Jurkat, Clone E6-1 (cell line): ENCODE results near the gene CLDN18.

Experiments
- DNase-seq: peaks from one replicate; pipeline ENCODE4 v3.0.0-alpha.2; 2011; ENCODE audit warnings: low read depth, low spot score
- H3K4me3 ChIP-seq: 2 replicates; pipeline ENCODE4 v1.5.1; 2011; ENCODE audit warnings: mild to moderate bottlenecking, low read length, control low read depth, moderate library complexity

The CLDN18 gene

DNA sequence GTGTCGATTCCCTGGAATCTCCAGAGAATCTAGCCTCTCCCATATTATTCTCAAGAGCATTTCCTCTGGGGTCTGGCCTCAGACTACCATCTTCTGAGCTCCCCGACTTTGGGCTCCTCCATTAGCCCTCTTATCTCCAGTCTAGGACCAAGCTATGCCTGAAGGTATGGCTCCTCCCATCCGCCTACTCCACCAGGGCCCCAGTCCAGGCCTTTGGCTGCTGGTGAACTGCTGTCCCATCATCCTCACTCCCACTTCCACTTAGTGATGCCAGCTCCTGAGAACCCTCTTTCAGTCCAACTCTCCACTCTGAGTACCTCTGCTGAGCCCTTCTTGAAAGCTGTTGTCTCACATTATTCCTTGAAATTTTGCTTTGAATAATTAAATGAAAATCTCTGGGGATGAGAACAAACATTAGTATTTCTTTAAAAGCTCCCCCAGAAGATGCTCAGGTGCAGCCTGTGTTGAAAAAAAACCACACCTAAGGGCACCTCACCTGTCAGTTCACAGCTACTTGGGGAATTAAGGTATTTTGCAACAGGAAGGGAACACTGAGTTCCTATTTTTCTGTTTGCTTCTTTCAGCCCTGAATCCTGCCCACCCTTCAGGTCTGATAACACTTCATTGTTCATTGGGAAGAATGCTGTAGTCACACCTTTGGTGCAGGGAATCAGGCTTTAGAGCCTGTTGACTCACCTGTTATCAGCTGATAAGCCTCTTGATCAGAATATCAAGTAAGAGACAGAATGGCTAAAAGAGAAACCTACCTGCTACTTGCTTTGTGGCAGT is 9.5 kb downstream of the CLDN18 start:
- H3K4me3 ChIP-seq, result no peak overlapping the region
- no peak for DNase-seq

DNA sequence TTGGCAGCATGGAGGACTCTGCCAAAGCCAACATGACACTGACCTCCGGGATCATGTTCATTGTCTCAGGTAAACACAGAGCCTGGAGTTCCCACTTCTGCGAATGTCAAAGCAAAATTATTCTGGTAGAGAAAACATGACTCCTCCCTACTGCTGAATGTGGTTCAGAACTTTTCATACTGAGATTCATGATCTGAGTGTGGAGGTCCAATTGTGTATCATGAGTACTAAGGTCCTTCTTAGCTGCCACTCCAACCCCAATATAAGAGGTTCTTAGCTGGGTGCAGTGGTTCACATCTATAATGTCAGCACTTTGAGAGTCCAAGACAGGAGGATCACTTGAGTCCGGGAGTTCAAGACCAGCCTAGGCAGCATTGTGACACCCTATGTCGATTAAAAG is 13.8 kb downstream of the CLDN18 start:
- no peak overlapping the region for H3K4me3 ChIP-seq
- DNase-seq, result no peak

DNA sequence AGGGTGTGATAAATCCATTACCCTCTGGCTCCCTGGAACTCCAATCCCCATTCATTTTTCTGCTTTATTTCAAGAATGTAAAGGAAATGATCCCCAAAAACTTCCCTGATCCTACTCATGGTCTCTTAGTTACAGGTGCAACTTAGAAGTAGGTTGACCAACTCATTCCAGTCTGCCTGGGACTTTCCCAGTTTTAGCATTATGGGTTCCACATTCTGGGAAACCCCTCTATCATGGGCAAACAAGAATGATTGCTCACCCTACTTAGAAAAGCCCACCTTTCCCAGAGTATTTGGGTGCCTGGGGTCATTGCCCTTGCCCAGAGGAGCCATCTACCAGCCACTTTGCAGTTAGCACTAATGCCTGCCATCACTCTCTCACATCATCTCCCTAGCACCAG is 15.6 kb downstream of the CLDN18 start:
- no peak overlapping the region for H3K4me3 ChIP-seq
- DNase-seq, result no peak

DNA sequence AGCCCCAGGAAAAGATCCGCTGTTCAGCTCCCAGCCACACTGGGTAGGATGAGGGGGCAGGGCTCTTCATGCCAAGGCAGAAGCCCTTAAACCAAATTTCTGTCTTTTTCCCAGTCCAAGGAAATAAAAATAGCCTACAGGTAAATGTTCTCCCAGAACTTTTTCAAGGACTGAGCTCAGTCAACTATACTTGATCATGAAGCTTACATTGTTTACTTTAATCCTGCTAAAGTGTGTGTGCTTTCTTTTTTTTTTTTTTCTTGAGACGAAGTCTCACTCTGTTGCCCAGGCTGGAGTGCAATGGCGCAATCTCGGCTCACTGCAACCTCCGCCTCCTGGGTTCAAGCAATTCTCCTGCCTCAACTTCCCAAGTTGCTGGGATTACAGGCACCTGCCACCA is 17.9 kb downstream of the CLDN18 start:
- no peak overlapping the region for H3K4me3 ChIP-seq
- DNase-seq, result no peak

DNA sequence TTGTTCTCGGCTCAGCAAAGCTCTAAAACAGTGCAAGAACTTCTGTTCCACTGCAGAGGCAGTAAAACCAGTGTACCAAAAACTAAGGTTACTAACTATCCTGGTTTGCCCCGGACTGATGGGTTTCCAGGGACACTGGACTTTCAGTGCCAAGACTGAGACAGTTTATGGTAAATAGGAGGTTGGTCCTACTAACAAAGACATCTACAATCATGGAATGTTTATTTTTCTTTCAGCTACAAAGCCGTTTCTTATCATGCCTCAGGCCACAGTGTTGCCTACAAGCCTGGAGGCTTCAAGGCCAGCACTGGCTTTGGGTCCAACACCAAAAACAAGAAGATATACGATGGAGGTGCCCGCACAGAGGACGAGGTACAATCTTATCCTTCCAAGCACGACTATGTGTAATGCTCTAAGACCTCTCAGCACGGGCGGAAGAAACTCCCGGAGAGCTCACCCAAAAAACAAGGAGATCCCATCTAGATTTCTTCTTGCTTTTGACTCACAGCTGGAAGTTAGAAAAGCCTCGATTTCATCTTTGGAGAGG is 20.8 kb downstream of the CLDN18 start:
- no peak for DNase-seq

DNA sequence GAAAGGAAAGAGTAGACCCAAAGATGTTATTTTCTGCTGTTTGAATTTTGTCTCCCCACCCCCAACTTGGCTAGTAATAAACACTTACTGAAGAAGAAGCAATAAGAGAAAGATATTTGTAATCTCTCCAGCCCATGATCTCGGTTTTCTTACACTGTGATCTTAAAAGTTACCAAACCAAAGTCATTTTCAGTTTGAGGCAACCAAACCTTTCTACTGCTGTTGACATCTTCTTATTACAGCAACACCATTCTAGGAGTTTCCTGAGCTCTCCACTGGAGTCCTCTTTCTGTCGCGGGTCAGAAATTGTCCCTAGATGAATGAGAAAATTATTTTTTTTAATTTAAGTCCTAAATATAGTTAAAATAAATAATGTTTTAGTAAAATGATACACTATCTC is 21.6 kb downstream of the CLDN18 start:
- DNase-seq, result no peak
- no peak overlapping the region for H3K4me3 ChIP-seq

More for the DNA sequence above, 20.8 kb downstream of the CLDN18 start:
- H3K4me3 ChIP-seq, result no peak overlapping the region

DNA sequence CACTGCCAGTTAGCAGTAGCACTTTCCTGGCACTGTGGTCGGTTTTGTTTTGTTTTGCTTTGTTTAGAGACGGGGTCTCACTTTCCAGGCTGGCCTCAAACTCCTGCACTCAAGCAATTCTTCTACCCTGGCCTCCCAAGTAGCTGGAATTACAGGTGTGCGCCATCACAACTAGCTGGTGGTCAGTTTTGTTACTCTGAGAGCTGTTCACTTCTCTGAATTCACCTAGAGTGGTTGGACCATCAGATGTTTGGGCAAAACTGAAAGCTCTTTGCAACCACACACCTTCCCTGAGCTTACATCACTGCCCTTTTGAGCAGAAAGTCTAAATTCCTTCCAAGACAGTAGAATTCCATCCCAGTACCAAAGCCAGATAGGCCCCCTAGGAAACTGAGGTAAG is 22.6 kb downstream of the CLDN18 start:
- no peak for DNase-seq
- H3K4me3 ChIP-seq, result no peak overlapping the region

DNA sequence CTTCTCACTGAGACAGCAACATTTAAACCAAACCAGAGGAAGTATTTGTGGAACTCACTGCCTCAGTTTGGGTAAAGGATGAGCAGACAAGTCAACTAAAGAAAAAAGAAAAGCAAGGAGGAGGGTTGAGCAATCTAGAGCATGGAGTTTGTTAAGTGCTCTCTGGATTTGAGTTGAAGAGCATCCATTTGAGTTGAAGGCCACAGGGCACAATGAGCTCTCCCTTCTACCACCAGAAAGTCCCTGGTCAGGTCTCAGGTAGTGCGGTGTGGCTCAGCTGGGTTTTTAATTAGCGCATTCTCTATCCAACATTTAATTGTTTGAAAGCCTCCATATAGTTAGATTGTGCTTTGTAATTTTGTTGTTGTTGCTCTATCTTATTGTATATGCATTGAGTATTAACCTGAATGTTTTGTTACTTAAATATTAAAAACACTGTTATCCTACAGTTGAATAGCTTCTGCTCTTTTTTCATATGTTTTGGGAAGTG is 23.3 kb downstream of the CLDN18 start:
- DNase-seq, result no peak
- H3K4me3 ChIP-seq, result no peak overlapping the region

DNA sequence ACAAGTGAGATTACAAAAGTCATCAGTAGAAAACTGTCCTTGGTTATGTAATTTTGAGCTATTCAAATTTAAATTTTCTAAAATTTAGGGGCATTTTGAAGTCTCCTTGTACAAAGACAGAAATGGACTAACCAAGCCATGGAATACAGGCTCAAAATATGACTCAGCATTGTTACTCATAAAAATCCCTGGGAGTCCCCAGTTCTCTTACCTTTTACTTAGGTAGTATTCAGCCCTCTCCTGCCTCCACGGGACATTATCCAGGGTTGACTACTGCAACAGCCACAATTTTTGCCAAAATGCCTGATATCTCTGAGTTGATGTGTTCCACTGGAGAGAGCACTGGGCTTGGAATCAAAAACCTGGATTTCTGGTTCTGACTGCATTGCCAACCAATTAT is 25.0 kb downstream of the CLDN18 start:
- no peak for DNase-seq
- H3K4me3 ChIP-seq, result no peak overlapping the region

DNA sequence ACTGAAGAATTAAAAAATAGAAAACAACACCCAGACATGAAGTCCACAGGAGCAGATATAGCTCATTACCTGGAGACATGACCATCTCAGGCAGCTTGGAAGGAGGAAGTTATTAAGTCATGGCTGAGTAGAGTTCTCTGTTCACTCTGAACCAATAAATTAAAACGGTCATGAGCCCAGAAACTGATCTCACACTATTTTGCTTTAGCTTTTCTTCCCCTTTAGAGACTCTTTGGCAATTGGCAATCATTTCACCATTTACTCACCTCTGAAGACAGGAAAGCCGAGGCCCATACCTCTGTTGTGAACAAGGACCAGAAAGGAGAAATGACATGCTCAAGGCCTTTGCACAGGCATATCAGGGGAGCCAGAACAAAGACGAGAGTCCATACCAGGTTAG is 26.6 kb downstream of the CLDN18 start:
- H3K4me3 ChIP-seq, result no peak overlapping the region
- no peak for DNase-seq

DNA sequence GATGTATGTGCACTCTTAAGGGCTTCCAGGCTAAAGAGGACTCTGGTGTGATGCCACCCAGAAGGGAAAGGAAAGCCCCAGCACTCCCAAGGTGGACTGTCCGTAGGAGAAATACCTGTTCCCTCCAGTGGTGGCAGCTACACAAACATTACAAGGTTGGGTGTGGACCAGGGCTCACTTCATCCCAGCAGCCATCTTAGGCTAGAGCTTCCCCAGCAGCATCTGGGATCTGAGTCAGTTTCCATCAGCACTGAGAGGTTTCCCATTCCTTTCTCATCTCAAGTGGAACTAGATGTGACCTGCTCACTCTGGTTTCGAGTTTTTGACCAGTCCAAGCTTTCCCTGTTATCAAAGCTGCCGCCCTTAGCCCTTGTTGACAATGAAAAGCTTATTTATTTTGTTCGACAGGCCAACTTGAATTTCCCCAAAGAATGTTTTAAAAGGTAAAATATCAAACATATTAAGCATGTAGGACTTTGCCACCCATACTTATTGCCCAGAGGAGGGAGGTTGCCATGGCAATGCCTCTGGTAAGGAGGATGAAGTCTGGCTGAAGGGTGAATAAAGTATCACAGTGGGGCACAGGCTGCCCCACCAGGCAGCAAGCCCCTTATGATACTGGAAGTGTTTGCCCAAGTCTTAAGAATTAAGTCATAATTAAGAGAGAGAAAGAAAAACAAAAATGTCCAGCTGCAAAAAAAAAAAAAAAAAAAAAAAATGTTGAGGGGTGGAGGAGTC is 28.9 kb downstream of the CLDN18 start:
- H3K4me3 ChIP-seq, result no peak overlapping the region
- DNase-seq, result no peak

DNA sequence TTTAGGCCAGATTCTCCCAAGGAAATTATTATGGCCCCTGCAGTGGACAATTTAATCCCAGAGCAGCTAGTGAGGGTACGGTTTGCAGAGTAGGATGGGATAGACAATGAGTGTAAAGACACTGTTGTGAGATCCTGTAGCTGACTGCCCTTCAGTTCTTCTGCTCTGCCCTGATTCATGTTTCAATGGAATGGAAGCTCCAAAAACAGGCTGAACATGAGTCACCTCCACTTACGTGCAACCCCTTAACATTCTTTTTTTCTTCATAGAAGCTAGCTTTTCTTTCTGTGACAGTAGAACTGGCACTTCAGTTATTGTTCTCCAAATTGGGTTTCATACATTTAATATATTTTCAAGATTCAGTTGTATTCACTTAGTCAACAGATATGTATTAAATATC is 32.1 kb downstream of the CLDN18 start:
- H3K4me3 ChIP-seq, result no peak overlapping the region
- DNase-seq, result no peak

DNA sequence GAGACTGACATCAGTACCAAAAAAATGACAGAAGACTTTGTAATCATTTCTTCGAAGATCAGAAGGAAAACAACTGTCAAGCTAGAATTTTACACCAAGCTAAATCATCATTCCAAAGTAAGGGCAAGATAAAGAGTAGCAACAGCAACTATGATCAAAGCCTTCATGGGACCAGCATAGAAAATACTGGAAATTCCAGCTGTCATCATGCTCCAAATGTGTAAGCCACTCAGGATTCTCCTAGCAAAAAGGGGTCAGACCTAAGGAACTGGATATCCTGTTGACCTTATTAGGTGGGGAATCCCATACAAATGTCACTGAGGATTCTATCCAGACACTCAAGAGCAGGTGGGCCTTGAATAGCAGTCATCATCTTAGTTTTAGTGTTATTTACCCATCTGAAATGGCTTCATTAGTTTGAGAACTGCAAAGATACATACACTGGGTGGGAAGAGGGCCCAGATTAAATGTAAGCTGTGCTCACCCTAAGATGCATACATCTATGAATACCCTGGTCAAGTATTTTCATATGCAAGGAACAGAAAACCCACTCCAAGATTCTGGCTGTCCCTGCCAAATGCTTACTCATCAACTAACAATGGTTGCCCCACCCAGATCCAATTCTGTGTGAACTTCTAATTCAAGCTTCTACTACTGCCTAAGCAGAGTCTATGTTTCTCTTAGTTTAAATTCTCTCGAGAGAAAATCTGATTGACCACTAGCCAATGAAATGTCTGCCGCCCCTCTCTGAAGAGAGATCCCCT is 33.5 kb downstream of the CLDN18 start:
- DNase-seq, result no peak
- no peak overlapping the region for H3K4me3 ChIP-seq

DNA sequence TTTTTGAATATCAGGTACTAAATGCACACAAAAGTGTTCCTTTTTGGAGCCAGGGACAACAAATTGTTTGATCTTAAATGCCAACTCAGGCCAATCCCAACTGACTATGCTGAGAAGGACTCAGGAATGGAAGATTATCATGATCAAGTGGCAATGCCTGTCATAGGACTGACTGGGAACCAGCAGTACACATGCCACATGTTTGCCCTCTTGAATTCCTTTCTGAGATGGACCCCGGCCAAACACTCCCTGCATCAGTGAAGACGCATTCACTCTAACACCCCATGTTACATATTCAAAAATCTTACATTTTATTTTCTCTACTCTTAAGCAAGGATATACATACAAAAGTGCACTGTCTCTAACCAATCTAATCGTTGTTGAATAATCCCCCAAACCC is 36.1 kb downstream of the CLDN18 start:
- H3K4me3 ChIP-seq, result no peak overlapping the region
- DNase-seq, result no peak

DNA sequence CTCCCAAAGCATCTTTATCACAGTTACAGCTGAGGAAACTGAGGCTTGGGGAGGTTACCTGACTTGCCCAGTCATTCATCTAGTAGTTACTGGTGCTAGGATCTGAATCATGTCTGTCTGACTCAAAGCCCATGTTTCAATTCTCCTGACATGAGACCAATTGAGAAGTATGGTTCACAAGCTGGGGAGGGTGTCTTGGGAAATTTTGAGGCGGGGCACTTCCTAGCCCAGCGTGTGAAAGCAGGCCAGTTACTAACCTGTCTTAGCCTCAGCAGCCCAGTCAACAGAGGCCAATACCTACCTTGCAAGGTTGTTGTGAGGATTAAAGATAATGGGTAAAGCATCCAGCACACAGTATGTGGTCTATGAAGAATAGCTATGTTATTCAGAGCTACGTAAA is 37.0 kb downstream of the CLDN18 start:
- no peak overlapping the region for H3K4me3 ChIP-seq
- DNase-seq, result no peak

DNA sequence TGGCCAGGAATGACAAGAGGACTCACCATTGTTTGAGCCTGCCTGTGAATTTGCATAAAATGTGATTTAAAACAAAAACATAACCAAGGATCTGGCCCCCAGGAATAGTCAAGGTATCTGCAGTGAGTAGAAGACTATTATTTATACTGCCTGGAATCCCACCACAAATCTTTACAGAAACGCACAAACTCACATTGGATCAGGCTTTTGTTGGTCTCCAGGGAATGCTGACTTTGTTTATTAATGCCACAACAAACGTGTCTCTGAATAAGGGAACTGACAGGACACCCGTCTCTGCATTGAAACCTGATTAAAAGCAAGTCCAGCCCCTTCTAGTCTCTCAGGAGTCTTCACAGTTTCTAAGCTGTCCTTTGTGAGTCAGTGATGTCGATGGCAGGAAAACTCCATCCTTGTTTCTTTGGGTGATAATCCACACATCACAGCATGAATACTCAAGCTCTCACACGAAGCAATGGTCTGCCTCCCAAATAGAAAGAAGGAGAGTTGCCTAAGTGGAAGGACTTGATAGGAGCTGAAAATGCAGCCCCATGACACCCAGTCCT is 37.7 kb downstream of the CLDN18 start:
- H3K4me3 ChIP-seq, result no peak overlapping the region
- DNase-seq, result no peak

DNA sequence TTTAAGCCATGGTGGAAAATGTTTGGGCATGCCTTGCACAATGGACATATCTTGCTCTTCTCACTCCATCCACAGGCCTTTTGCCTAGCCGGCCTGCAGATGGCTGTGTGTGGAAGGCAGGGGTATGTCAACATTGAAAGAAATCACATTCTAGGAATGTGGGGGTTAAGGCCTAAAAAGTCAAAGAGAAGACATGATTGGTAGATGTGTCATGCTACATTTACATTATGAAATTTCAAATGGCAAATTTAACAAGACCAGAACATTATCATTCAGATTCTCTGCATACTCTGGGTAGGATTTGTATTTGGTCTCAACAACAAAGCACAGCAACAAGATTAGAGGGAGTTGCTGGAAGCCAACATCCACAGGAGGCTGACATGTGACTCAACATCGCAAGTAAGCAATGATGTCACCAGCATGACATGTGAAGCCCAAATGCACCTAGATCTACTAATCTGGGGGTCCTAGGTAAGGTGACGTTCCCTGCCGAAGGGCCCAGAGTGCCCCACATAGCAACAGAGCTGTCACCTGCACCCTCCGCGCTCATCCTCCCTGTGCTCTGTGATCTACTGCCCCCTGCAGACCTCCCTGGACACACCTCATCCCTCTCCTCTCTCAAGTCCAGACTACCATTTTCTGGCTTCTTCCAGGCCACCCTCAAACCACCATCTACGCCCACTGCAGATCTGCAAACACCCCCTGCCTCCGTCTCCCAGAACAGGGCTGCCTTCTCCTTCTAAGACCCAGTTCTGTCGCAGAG is 39.4 kb downstream of the CLDN18 start:
- H3K4me3 ChIP-seq, result no peak overlapping the region
- DNase-seq, result no peak

DNA sequence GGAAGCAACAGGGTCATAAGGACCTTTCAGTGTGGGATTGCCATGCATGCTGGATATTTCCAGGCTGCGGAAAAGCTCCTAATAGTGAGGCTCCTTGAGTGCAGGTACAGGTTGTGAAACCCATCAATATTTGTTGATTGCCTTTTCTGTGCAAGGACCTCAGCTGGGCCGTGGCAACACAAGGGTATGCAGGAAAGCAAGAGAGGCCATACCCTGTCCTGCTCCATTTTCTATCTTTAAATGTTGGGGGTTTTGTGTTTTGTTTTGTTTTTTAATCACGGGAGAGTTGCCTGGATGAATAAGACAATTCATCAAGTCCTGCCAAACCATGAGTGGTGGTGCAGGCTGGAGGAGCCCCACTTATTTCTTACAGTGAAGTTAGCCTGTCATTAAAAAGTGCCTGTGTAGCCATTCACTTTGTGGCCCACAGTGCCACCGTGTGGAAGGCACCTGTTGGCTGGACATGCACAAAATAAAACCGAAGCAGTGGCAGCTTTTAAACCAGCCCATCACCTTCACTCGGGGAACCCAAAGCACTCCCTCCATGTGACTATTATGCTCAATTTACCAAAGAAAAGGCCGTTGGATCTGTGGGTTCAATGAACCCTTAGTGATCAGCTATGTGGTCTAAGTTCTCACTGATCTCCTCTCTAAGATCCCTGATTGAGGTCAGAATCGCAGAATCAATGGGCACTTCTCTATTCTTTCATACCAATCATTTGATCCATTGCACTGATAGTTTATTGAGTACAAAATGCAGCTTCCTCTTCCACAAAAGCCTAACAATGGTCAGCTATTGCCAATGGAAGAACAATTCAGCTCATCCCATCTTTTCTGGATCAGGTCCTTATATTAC is 42.2 kb downstream of the CLDN18 start:
- no peak overlapping the region for H3K4me3 ChIP-seq
- DNase-seq, result peak; percentile 6
